Stimulated activated CD4-positive, alpha-beta T cell treated with anti-CD3 and anti-CD28 coated beads, Interleukin-15, amount 100 ng/mL, for 48 hours (primary cell): ENCODE results near the gene HOXA11.

Experiments used
- DNase-seq, 2 donors: peaks; one replicate each; pipeline ENCODE4 v3.0.0-alpha.2; 2020; ENCODE audit warnings: low read depth in 2 of 2

Gene HOXA11

DNA sequence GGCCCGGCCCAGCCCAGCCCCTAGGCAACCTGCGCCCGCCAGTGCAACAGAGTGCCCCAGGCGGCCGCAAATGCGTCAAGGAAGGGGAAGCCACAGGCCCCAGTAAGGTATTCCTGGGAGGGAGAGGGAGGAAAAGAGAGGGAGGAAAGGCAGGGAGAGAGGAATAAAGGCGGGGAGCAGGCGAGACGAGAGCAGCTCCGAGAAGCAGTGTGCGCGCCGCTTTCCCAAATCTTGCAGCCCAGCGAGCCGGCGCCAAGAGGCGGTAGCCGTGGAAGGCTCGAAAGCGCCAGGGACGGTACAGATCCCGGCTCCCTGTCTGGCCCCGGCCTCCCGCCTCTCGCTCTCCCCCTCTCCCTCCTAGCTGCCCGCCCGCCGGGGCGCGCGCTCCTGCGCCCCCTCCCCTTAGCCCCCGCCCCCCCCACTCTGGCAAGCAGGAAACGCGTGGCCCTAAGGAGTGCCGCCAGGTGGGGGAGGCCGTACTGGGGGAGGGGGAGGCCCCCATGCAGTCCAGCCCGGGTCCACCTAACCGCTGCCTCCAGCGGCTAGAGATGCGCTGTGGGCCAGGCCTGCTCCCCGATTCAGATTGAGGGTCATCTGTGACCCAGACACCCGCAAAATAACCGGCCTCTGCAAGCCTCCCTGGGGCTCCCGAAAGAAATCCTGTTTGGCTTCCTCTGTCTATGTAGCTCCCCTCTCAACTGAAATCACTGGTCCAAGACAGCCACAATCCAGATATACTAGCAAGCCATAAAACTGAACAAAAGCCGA is 15.2 kb downstream of the HOXA11 start:
- DNase-seq: no peak

DNA sequence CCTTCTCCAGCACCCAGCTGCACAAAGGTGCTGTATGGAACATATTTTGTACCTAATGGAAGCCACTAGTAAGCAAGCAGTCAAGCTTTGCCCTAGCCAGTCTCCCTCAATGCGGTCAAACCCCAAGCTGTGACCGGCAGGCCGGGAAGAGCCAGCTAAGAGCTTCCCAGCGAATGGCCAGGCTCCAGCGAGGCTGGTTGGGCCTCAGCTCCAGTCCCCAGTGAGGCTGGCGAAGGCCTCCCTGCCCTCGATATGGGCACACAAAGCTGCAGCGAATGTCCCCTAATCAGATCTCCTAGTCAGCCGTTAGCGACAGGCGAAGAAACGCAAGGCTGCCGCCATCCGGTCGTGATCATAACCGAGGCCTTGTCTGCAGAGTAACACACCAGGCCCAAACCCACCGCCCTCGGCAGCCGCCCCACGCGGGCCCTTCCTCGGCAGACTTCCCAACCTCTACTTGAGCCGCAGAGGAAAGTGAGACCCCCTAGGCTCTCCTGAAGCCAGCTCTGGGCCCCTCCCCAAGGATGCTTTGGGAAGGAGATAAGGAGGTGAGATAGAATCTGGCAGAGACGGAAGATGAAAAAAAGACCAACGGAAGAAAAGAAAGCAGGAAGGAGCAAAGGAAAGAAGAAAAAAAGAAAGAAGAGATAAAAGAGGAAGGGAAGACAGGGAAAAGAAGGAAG is 16.6 kb downstream of the HOXA11 start:
- DNase-seq: no peak

- no peak for DNase-seq
These were observed 17.1 kb downstream of the HOXA11 start for GRCh38 chr7:27167916-27168264.

- DNase-seq: no peak
These were observed 18.2 kb downstream of the HOXA11 start for GRCh38 chr7:27166531-27167505.

DNA sequence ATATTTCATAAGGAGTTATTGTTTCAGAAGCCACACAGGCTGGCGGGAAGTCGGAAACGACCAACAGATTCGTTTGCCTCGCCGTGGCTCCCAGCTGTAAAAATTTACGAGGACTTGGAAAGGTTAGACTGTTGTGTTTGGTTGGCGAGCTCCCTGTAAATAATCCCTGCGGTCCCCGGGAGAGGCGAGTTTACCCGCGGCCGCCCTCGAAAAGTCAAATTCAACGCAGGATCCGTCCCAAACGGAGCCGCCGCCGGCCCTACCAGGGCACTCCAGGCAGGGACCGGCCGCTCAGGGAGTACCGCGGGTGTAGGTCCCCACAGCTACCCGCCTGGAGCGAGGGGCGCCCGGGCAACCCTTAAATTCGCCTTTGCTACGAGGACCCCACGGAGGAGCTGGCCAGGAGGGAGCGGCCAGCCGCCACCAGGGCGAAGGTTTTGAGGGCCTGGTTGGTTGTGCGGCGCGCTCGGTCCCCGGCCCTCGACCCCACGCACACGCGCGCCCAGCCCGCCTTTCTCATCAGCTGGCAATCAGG is 19.0 kb downstream of the HOXA11 start:
- no peak for DNase-seq

- DNase-seq: no peak
These were observed 19.7 kb downstream of the HOXA11 start, which contains the start of gene HOXA9 for GRCh38 chr7:27165089-27165995. Gene HOXA9, minus strand, starts transcription at chr7:27165537. Its CDS starts 80 bp downstream, at chr7:27165457.

DNA sequence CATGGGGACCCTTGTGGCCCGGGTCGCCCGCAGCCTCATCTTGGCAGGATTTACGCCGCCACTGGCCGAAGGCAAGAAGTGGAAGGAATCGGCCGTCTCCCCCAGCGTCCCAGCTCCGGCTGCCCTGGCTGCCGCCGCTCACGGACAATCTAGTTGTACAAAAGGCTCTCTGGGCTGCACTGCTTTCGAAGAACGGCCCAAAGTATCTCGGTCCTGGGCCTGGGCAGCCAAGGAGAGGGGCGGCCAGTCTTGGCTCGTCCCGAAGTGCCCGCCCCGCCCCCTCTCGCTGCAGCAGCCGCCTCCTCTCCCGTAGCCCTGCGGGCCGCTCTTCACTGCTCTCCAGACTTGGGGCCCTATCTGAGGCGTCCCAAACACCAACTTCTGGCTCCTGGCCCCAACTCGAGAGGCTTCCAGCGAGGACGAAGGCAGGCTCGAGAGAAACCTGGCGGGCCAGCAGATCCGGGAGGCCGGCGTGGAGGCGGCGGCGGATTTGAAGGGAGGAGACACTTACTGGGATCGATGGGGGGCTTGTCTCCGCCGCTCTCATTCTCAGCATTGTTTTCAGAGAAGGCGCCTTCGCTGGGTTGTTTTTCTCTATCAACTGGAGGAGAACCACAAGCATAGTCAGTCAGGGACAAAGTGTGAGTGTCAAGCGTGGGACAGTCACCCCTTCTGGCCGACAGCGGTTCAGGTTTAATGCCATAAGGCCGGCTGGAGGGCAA is 20.5 kb downstream of the HOXA11 start:
- no peak for DNase-seq

GRCh38 chr7:27164045-27164366 is 21.0 kb downstream of the HOXA11 start:
- DNase-seq: no peak

GRCh38 chr7:27163288-27164044 is 21.6 kb downstream of the HOXA11 start:
- no peak for DNase-seq

- no peak for DNase-seq
These were observed 22.3 kb downstream of the HOXA11 start for GRCh38 chr7:27162561-27163287.

DNA sequence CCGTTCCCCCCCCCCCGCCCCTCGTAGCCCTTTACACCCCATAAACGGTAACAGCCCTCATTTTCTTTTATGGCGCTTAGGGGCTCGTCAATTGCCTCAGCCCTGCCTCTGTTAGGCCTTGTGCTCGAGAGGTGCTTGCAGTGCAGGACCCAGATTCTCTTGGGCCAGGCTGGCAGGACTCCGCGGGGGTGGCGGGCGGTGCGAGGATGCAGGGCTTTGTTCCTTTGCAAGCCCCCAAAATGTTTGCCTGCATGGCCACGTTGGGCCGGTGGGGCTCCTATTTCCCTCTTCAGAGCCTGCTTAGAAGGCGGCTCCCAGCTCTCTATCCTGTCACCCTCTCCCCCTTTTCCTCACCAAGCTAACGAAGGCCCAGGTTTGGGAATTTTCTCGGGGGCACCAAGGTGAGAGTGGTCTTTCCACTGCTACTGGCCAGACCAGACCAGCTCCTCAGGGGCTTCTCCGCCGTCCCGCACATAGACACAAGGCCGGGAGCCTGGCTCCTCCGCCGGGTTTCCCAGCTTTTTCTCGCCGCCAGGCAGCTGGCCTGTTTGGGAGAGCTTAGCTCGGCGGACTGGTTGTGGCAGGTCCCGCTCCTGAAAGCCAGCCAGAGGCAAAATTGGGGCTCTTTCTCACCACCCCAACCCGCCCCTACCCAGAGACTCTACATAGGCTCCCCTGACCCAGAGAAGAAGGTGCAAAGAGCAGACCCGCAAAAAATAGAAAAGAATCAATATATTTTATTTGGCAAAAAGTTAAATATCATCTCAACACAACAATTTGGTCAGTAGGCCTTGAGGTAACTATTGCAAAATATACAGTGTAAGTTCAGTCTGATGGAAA is 23.1 kb downstream of the HOXA11 start:
- no peak for DNase-seq

DNA sequence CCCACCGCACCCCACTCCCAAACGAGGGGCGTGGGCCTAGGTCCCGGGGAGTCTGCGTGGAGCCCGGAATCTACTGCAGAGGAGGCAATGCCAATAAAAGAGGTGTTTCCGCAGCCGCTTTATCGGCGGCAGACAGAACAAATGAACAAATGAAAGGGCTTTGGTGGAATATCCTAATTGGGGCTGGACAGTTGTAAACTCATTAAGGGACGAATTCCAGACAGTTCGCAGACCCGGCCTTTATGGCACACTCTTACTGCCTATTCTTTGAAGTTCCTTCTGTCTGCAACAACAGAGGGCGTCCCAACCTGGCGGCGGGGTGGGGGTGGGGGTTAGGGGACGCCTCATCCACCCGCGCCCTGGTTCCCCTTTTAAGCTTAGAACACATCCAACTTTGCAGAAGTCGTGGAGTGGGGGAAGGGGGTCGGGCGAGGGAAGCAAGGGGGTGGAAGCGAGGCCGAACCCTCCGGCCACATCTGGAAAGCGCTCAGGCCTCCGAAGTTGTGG is 23.8 kb downstream of the HOXA11 start:
- no peak for DNase-seq

GRCh38 chr7:27160546-27161213 is 24.4 kb downstream of the HOXA11 start:
- DNase-seq: peak; percentile 67 to 75

DNA sequence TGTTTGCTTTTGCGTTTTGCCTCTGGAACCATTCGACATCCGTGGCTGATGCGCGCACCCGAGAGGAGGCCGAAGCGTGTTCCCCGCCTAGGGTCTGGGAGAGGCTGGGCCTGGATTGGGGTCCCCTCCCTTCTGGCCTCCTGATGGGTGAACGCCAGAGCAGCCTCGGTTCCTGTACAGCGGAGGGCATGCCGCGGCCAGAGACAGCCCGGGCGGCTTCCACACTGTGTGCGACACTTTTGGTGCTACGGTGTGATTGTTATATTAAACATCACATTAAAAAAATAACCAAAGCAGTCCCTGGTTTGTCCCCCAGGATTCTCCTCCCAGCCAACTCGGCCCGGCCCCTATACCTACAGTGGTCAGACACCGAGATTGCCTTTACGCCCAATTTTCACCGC is 24.9 kb downstream of the HOXA11 start:
- DNase-seq: no peak

DNA sequence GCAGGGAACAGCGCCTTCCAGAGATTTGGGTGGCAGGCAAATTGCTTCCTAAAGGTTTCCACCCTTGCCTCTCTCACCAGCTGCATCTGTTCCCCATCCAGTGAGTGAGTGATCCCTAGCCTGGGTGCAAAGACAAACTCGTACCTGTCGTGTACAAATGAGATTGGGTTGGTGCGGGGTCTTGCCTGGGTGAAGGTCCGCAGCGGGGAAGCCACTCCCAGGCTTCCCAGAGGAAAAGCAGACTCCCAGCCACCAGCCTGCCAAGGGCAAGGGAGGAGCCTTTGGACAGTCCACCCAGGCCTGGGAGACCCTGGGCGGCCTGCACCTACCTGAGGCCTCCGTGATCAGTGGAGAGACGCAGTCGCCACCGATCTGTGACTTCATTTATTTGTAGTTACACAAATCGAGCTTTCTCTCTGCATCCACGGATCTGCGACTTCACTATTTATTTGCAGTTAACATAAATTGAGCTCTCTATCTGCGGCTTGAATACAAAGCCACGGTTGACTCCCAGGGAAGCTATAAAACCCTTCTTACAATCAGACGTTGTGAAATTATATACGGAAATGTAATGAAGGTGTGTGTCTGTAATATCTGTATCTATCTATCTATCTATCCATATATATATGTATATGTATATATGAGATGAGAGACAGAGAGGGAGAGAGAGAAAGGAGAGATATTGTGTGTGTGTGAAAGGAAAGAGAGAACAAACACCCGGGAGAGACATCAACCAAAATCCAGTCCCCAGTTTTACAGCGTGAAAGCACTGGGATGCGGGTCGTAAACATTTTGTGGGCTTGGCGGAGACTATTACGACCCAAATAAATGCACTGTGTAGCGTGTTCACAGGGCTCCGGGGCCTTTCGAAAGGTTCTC is 25.5 kb downstream of the HOXA11 start:
- DNase-seq: no peak
